Gastrocnemius medialis (tissue), 4 donors: ENCODE measurements around the gene FNTB.

Experiments
- CTCF ChIP-seq, 5 experiments: fragments of 450-650 bp in 3 of 5; fragments of 200-600 bp in 2 of 5; sonication (generic) in 2 of 5; IDR thresholded peaks in 4 of 5; conservative IDR thresholded peaks in 1 of 5; 1 replicate in 4 of 5; 2 replicates in 1 of 5; pipeline ENCODE4 v1.5.1; 2016 to 2019; ENCODE audit warnings: antibody characterized with exemption in 5 of 5, mild to moderate bottlenecking in 3 of 5, moderate library complexity in 3 of 5
- POLR2A ChIP-seq, 2 donors: fragments of 450-650 bp; IDR thresholded peaks; one replicate each; pipeline ENCODE4 v1.6.1; 2017; ENCODE audit warnings: antibody characterized with exemption in 2 of 2, mild to moderate bottlenecking in 2 of 2, moderate library complexity in 2 of 2

- TF ChIP-seq CTCF (IDR thresholded peaks at IDR 0.05 in 4 of 5, conservative IDR thresholded peaks at IDR 0.05 in 1 of 5) (no peak), POLR2A (IDR thresholded peaks at IDR 0.05) (no peak)
Observed at GRCh38 chr14:65054471-65055085, 67.9 kb downstream of the FNTB start.
